GM18511 (cell line): ENCODE measurements around the gene BMF.

Experiments used
- ATAC-seq: cut with Tn5 transposase; IDR thresholded peaks from one replicate; pipeline ENCODE4 v1.9.1; 2021; ENCODE audit warnings: mild to moderate bottlenecking, moderate library complexity; ENCODE audit not compliant: unreplicated experiment

The BMF gene

DNA sequence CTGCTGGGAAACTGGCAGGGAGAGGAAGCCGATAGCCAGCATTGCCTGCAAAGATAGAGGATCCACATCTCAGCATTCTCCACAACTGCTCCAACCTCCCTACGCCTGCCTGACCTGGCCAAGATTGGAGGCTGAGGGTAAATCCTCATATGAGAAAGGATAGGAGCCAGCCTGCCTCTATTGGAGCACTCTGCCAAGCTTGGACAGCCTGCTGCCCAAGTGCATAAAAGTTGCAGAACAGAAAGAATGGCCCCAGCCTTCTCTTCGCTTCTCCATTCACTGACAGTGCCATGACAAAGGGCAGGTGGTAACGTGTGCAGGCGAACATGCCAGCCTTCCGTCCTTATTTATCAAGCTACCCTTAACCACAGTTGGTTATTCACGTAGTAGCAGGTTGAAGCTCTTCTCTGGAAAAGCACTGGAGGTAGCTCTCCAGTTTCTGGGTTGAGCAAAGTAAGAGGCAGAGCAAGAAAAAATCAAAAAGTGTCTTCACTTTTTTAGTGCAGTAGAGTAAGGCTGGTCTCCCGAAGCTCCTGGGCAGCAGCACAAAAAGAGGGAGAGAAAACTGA, 4.3 kb downstream of the BMF start:
- no peak for ATAC-seq

DNA sequence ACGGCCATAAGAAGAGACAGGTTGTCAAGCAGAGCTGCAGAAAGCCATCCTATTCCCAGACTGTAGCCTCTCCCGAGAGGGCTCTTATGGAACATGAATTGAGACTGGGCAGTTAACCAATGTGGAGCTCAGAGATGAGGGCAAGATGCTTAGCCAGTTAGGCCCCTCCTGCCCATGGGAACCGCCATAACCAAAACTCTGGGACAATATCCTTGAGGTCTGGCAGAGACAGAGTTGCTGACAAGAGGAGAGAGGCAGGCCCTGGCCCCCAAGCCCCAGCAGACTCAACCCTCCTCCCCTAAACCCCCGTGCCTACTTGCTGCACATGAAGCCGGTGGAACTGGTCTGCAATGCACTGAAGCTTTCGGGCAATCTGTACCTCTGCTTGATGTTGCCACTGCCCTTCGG, 4.8 kb downstream of the BMF start:
- ATAC-seq = no peak

- ATAC-seq = no peak
Observed at GRCh38 chr15:40102897-40103858, 5.5 kb downstream of the BMF start.

- ATAC-seq = no peak
Observed at GRCh38 chr15:40100947-40101905, 7.5 kb downstream of the BMF start.

- ATAC-seq = no peak
Observed at GRCh38 chr15:40100123-40100946, 8.3 kb downstream of the BMF start.

DNA sequence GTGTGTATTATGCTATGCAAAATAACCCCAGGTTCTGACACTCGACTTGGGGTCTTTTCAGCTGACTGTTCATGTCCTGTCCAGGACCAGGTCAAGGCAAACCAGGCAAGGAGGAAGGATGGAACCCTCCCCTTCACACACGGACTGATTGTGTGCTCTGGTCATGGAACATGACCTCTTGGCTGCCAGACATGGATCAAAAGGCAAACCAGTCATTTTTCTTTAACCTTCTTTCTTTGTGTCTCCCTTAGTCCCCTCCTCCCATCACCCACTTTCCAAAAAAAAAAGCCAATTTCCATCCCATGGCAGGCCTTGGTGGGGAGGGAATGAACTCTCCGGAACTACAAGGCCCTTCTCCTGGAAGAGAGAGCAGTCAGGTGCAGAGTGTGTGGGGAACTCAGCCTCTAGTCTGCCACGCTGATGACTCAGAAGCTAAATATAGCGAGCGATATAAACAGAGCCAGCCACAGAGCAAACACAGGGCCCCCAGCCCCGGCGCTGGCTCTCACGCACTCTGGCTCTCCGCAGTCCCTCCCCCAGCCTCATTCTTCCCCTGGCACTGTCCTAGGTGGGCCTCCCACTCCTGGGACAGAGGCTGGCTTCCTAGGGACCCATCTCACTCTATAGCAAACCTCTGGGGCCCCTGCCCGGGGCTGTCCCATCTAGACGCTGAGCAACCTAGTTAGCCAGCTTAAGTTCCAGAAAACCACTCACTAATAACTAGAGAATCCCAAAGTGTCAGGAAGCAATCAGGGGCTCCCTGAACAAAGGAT, 10.0 kb downstream of the BMF start:
- peak; percentile 88 for ATAC-seq

DNA sequence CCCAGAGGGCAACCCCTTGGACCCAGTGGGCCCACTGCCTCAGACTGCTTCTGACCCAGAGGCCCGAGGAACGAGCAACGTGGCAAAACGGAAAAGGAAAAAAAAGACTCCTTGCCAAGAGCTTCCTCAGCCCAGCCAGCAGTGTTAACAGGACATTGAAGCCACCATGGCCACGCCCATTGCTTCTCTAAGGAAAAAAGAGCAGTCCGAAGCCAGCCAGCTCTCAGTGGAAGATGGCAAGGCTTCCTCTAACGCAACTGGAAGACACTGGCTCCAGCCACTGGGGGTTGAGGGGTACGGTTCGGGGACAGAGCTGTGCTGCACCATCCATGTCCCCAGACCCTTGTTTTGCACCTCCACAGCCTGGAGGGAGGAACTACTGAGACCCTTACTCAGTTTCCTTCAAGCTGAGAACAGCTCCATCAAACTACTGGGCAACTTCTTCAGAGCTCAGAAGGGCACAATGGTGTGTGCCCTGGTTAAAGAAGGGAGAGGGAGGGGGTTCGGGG, 10.7 kb downstream of the BMF start:
- no peak for ATAC-seq

DNA sequence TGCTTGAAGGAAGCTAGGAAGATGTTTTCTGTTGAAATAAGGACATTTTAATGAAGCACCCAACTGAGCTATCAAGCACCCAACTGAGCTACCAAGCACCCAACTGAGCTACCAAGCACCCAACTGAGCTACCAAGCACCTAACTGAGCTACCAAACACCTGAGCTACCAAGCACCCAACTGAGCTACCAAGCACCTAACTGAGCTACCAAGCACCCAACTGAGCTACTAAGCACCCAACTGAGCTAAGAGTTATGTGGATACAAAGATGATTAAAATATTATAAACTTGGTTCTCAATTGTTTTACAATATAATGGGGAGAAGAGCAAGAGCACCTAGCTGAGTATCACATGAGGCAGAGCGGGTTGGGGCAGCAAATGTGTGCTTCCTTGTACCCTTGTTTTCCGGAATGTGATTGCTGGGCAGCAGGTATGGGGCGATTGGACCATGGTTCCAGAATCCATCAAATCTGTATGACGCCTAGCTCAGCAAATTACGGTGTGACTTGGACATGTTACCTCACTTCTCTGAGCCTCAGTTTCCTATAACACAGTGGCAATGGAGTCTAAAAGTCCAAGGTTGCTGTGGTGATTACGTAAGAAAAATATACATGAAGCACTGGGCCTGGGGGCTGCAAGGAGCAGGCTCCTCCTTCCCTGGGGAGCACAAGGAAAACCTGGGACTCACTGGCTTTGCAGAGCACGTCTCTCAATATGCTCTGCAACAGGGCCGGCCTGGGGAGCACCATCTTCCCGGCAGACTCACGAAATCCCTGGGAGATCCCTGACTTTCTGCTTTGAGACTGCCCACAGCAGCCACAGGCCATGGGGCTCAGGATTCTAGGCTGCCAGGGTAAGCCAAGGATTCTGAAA, 11.3 kb downstream of the BMF start:
- ATAC-seq = no peak

- ATAC-seq = peak; percentile 34
Observed at GRCh38 chr15:40096094-40096891, 12.4 kb downstream of the BMF start.

DNA sequence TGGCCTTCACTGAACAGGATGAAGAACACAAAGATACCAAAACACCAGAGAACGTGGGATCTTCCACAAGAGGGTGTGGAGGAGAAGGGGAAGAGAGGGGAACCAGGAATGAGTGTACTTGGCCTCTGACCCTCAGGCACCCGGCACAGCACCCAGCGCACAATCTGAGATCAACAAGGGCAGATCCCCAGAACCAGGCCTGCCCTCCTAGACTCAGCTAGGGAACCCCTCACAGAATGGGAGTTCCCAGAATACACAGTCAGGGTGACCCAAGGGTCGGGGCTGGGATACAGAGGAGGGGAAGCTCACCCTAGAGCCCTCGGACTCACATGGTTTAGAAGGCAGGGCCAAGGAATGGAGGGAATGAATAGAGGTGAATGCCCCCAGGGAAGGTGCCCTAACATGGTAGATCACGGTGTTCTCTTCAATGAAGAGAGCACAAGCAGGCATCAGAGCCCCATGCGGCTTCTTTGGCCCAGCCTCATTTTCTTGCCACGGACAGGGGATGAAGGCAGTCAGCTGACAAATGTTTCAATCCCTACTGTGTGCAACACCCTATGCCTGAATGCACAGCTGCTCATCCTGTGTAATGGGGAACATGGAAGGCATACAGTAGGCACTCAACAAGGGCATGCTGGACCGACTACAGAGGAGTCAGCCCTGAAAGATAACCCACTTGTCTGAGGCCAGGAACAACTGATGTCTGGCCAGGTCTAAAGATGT, 13.1 kb downstream of the BMF start:
- ATAC-seq = no peak

DNA sequence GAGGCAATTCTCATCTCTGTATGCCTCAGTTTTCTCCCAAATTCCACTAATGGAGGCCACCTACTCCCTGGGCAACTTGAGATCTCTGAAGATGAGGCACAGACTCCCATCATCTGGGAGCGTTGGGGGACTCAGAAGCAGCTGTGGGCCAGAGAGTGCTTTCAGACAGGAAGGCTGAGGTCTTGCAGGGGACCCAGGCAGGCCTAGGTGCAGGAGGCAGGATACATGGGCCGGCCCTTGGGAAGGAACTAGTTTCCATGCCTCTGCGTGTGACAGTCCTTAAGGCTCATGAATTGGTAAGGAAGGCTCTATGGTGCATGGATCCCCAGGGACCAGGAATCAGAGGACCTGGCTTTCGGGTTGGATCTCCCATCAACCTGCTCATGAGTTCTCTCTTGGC, 14.5 kb downstream of the BMF start:
- ATAC-seq = no peak

DNA sequence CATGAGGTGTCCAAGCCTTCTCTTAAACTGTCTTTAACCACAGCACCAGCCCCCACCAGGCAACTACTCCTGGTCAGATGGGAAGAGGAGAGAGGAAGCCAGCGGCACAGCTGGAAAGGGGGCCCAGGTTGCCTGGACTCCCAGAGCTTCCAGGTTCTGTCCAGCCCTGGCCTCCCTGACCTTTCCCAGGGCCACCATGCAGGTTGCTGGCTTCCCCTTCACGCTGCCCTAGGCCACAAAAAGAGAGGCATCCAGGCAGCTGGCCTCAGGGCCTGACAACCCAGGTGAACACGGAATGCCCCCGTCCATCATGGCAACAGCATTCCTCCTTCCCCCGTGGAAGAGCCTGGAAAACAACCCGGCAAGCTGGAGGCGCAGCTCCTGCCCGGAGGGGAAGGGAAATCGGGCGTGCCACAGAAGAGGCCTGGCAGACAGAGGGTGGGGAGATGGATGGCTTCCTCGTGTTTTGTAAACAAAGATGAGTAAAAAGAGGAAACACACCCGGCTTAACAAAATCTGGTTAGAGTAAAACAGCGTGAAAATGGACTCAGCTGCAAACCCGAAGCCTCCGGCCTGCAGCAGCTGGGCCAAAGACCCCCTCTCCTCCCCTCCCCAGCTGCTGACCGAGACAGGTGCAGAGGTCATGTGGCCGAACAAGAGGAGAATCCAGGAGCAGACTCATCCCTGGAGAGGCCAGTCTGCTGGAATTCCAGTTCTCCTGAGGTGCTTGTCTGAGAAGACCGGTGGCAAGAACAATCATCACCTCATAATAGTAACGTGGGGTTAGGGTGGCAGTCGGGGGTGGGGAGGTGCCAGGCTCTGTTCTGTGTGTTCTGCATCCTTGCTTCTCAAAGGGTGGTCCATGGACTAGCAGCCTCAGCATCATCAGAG, 15.5 kb downstream of the BMF start:
- no peak for ATAC-seq

DNA sequence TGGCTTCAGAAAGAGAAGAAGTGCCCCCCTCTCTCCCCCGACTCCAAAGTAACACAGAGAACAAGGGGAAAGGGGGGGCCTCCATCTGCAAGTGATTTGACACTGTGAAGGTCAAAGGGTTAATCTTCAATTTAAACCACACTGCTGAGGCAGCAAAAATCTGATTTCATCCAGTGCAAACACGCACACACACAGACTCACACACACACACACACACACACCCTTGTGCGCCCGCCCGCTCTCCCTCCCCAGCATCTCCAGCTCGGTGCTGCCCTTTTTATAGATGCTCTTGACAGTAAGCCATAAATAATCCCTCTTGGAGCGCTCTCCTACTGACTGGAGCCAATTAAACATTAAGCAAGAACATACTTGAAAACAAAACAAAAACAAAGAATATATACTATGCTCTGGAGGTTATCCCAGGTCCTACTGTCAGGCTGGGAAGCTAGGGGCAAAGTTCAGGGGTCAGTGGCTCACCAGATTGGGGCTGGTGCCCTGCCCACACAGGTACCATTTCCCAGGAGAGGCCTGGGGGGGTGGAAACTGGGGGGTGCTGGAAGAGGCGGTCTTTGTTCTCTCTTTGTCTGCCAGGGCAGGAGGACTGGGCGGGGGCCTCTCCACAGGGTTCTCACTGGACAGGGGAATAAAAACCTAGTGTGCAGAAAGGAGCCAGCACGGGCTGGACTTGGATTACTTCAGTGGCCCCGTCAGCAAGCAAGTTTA, 16.3 kb downstream of the BMF start:
- no peak for ATAC-seq

GRCh38 chr15:40091861-40092255, 16.8 kb downstream of the BMF start:
- ATAC-seq = no peak

DNA sequence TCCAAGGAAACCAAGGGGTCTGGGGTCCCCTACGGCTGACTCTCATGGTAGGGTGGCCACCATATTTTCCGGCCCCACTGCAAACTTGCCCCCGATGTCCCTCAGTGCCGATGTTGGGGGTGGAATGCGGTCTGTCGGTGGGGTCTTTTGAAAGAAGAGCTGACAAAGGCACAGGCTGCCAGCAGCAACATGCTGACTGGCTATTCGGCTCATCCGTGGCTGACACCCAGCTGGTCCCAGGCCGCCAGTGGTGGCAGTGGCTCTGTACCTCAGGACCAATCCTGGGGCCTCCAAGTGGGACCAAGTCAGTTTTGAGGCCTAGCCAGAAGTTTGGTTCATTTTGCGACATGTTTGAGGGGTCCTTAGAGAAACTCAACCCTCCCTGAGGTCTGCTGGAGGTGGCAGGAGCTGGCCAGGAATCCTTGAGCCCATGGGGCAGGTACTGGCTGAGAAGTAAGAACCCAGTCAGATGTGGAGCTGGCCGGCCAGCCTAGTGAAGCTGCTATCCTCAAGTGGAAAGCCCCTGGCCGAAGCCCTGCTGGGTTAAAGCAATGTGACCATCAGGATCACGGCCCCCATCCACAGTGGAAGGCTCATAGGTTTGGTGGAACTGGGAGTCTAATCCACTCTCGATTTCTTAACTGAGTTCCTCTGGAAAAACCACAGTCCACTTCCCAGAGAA, 17.8 kb downstream of the BMF start:
- ATAC-seq = no peak
